Activated naive CD4-positive, alpha-beta T cell treated with anti-CD3 and anti-CD28 coated beads, Interleukin-2, amount 50 U/mL, for 72 hours (primary cell): ENCODE measurements around the gene ZNF311. TPM values are rescaled to one million over a fixed set of nuclear protein-coding genes. Genes with fewer than 3 reads are reported as not detected.

Experiments used
- ATAC-seq, 2 donors: fragments of 150-1000 bp; cut with Tn5 transposase; 2 replicates each; pipeline ENCODE4 v1.10.0; 2021; ENCODE audit warnings: mild to moderate bottlenecking in 2 of 2, moderate library complexity in 2 of 2
- DNase-seq, 2 donors: peaks; one replicate each; pipeline ENCODE4 v3.0.0; 2021 to 2022; ENCODE audit warnings: low spot score in 2 of 2
- H3K27ac Mint-ChIP-seq, 2 donors: one replicate each; pipeline ENCODE4 v1.8.0; 2022; ENCODE audit warnings: mild to moderate bottlenecking in 2 of 2, mixed read lengths in 2 of 2
- H3K36me3 Mint-ChIP-seq, 2 donors: one replicate each; pipeline ENCODE4 v1.8.0; 2022; ENCODE audit warnings: mixed read lengths in 2 of 2
- H3K9me3 Mint-ChIP-seq, 2 donors: one replicate each; pipeline ENCODE4 v1.8.0; 2022; ENCODE audit warnings: mixed read lengths in 2 of 2
- total RNA-seq, 2 donors: library from RNA; stranded (reverse); gene quantifications; one replicate each; pipeline ENCODE4 v1.2.3, GENCODE V29; 2022

ZNF311 gene
- total RNA-seq, 2 donors from 2014 or later, result 0.16 to 0.53 TPM

GRCh38 chr6:28995093-28995650 is 9.9 kb downstream of the ZNF311 start:
- no peak for ATAC-seq
- no peak overlapping the region for H3K27ac Mint-ChIP-seq

DNA sequence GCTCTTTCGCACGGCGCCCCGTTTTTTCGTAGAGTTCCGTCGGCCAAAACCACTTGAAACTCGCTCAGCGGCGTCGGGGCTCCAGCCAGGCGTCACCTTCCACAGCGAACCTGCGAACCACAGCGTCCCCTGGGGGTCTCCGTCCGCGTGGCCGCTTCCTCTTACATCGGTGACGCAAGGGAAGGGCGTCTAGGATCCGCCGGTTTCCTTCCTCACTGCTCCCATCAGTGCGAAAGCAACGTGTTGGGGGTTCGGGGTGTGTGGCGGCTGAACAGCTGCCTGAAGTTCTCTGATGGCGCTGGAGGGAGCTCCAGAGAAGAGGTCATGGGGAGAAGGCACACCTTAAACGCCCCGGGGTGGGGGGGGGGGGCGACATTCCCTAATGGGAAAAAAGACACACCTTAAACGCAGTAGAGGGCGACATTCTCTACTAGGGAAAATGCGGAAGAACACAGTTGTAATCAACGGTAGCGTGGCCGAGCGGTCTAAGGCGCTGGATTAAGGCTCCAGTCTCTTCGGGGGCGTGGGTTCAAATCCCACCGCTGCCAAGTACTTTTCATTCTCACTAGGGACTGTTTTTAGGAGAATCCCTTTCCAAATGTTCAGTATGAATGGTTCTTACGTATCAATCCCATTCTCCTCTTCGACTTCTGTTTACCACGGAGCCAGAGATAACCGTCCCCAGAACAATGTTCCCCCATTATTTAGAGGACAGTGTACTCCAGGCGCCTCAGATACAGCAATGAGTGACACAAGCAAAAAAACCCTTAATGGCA is 16.4 kb downstream of the ZNF311 start:
- DNase-seq (peak; percentile 73 to 76), ATAC-seq (peak; percentile 84 to 89)
- peak overlapping the region in 1 of 2 donors; percentile 79 for H3K27ac Mint-ChIP-seq
- H3K9me3 Mint-ChIP-seq, result no peaks in the 10 kb centered on the region
- no peaks in the 10 kb centered on the region for H3K36me3 Mint-ChIP-seq

More at GRCh38 chr6:28995093-28995650, 9.9 kb downstream of the ZNF311 start:
- Mint-ChIP-seq H3K36me3 (no peaks in the 10 kb centered on the region), H3K9me3 (no peaks in the 10 kb centered on the region)
- no peak for DNase-seq

GRCh38 chr6:28985462-28986164 is 19.5 kb downstream of the ZNF311 start:
- ATAC-seq, result no peak
- H3K9me3 Mint-ChIP-seq, result no peaks in the 10 kb centered on the region
- no peak overlapping the region for H3K27ac Mint-ChIP-seq
- no peak for DNase-seq
- H3K36me3 Mint-ChIP-seq, result peaks cover 0 to 9% of the 10 kb centered on the region in 2 donors

- Mint-ChIP-seq H3K36me3 (peaks cover 0 to 9% of the 10 kb centered on the region in 2 donors), H3K27ac (no peak overlapping the region), H3K9me3 (no peaks in the 10 kb centered on the region)
- DNase-seq (no peak), ATAC-seq (no peak)
Measured at GRCh38 chr6:28983838-28984237, 21.3 kb downstream of the ZNF311 start.

- Mint-ChIP-seq H3K27ac (peak overlapping the region; percentile 99 to 100), H3K9me3 (no peaks in the 10 kb centered on the region), H3K36me3 (peaks cover 5 to 9% of the 10 kb centered on the region in 2 donors)
- DNase-seq, result no peak
- ATAC-seq, result peak; percentile 27 to 42
Measured at GRCh38 chr6:28982476-28983266, 22.4 kb downstream of the ZNF311 start.

- Mint-ChIP-seq H3K27ac (peak overlapping the region; percentile 99 to 100), H3K36me3 (peaks cover 5 to 9% of the 10 kb centered on the region in 2 donors), H3K9me3 (no peaks in the 10 kb centered on the region)
- DNase-seq, result peak; percentile 78
- ATAC-seq, result peak; percentile 61 to 68
Measured at GRCh38 chr6:28981833-28982475, 23.2 kb downstream of the ZNF311 start.

DNA sequence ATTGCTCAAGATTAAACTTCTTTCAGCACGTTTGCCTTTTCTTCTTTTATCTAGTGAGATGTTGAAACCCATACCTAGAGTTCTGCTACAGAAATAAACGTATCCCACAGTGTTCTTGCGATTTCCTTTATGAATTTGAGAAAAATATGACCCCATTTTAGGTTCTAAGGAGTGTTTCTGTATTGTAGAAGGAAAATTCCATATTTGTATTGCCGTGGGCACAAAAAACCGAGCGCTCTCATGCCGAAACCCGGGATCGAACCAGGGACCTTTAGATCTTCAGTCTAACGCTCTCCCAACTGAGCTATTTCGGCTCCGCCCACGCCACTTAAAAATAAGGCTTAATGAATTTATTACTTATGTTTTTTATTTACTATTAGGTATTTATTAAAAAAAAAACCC is 23.7 kb downstream of the ZNF311 start:
- peak; percentile 38 to 49 for ATAC-seq
- Mint-ChIP-seq H3K9me3 (no peaks in the 10 kb centered on the region), H3K36me3 (peaks cover 5 to 9% of the 10 kb centered on the region in 2 donors), H3K27ac (peak overlapping the region; percentile 99 to 100)
- peak; percentile 69 to 81 for DNase-seq

GRCh38 chr6:28980852-28981430 is 24.2 kb downstream of the ZNF311 start:
- H3K9me3 Mint-ChIP-seq, result no peaks in the 10 kb centered on the region
- ATAC-seq (peak; percentile 75 to 80), DNase-seq (peak in 1 of 2 donors; percentile 55)
- peaks cover 5 to 9% of the 10 kb centered on the region in 2 donors for H3K36me3 Mint-ChIP-seq
- H3K27ac Mint-ChIP-seq, result peak overlapping the region; percentile 99 to 100

DNA sequence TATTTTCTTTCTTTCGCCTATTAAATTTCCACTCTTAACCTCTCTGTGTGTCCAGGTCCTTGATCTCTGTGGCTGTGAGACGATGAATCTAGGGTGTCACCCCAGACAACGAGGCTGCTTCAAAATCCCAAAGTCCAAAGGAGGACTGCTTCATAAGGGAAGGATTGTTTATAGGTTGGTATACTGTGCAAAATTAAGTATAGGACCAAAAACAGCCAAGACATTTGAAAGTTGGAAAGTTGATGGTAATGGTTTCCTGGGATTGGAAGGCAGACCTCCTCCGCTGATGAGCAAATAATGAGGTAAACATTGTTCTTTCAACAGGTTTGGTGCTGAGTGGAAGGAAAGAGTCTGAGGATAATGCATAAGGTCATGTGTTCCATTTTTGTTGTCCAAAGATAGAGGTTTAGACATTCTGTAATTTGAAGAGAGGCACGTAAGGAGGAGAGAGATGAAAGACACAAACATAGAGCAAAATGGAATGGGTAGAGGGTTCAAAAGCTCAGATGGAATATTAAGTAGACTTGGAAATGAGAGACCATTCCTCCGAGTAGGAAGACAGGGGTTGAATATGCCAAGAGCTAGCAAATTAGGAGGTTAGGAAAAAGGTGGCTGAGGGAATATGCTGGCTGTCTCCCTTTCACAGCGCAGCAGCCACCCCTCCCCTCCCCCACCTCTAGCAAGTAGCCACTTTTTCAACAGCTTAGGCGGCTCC is 24.8 kb downstream of the ZNF311 start:
- peak overlapping the region in 1 of 2 donors; percentile 99 for H3K27ac Mint-ChIP-seq
- no peaks in the 10 kb centered on the region for H3K9me3 Mint-ChIP-seq
- ATAC-seq (no peak), DNase-seq (no peak)
- peaks cover 5 to 9% of the 10 kb centered on the region in 2 donors for H3K36me3 Mint-ChIP-seq

GRCh38 chr6:28979679-28980078 is 25.4 kb downstream of the ZNF311 start:
- no peak for ATAC-seq
- Mint-ChIP-seq H3K36me3 (peaks cover 5 to 9% of the 10 kb centered on the region in 2 donors), H3K9me3 (no peaks in the 10 kb centered on the region), H3K27ac (no peak overlapping the region)
- no peak for DNase-seq

- H3K9me3 Mint-ChIP-seq, result no peaks in the 10 kb centered on the region
- no peak for DNase-seq
- no peak for ATAC-seq
- peaks cover 5 to 9% of the 10 kb centered on the region in 2 donors for H3K36me3 Mint-ChIP-seq
- H3K27ac Mint-ChIP-seq, result no peak overlapping the region
Measured at GRCh38 chr6:28978959-28979561, 26.1 kb downstream of the ZNF311 start.

DNA sequence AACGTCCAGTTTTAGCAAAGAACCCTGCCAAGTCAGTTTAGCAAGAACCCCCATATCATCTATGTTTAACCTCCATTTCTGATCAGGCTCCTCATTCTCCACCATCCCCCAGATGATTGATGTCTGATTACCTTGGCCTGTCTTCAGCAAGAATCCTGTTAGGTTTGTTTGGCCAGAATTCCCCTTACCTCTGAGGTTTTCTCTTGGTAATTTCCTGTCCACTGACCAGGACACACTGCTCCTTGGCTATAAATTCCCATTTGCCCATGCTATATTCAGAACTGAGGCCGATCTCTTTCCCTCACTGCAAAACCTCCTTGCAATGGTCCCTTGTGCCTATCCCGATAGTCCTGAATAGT is 27.0 kb downstream of the ZNF311 start:
- ATAC-seq (no peak), DNase-seq (no peak)
- H3K36me3 Mint-ChIP-seq, result peaks cover 5 to 9% of the 10 kb centered on the region in 2 donors
- peak overlapping the region in 1 of 2 donors; percentile 19 for H3K27ac Mint-ChIP-seq
- H3K9me3 Mint-ChIP-seq, result no peaks in the 10 kb centered on the region

DNA sequence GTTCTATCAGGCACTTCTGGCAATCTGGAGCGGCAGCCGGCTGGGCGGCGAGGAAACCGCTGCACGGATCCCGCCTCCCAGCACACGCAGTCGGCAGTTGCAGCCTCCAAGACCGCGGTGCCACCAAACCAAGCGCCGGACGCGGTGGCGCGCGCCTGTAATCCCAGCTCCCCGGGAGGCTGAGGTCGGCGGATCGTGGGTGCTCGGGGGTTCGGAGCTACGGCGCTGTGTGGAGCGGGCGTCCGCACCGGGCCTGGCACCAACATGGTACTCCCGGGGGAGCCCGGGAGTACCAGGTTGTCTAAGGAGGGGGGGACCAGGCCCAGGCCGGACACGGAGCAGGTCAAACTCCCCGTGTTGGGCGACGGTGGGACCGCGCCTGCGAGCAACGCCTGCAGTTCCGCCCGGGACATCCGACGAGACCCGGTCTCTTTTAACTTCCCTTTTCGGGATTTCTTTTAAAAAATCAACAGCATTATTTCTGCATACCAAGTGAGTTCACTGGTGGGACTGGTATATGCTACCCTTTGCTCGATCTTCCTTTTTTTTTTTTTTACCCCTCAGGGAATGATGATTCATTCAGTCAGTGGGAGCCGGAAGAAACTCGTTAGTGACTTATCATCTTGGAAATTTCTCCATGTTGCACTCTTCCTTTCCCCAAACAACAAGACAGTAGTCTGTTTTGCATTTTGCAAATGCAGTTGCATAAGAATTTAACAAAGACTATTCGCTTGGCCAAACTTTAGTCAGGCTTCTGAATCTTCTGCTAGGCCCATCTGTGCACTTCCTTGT is 27.6 kb downstream of the ZNF311 start:
- DNase-seq, result no peak
- ATAC-seq, result peak; percentile 7 to 33
- Mint-ChIP-seq H3K36me3 (peaks cover 5 to 9% of the 10 kb centered on the region in 2 donors), H3K27ac (peak overlapping the region in 1 of 2 donors; percentile 19), H3K9me3 (no peaks in the 10 kb centered on the region)

DNA sequence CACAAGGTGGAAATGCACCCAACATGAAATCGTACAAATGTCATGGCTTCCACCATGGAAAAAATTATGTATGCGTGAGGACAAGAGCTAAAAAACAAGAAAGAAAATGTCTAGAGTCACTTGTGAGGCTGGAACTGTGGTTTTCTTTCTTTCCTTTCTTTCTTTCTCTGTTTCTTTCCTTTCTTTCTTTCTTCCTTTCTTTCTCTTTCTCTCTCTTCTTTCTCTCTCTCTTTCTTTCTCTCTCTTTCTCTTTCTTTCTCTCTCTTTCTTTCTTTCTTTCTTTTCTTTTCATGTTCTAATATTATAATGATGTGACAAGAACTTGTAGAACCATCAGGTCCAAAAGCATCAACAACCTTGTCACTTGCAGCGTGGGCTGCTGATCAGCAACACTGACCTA is 28.4 kb downstream of the ZNF311 start:
- H3K9me3 Mint-ChIP-seq, result no peaks in the 10 kb centered on the region
- no peak for ATAC-seq
- H3K36me3 Mint-ChIP-seq, result peaks cover 5 to 9% of the 10 kb centered on the region in 2 donors
- DNase-seq, result no peak
- no peak overlapping the region for H3K27ac Mint-ChIP-seq
